Measurements from ENCODE around the gene USP30.

The USP30 gene

GRCh38 chr12:109058773-109059172 is 6.4 kb downstream of the USP30 start:
- CTCF ChIA-PET: no interaction called here
- TF ChIP-seq, protein P1, sequence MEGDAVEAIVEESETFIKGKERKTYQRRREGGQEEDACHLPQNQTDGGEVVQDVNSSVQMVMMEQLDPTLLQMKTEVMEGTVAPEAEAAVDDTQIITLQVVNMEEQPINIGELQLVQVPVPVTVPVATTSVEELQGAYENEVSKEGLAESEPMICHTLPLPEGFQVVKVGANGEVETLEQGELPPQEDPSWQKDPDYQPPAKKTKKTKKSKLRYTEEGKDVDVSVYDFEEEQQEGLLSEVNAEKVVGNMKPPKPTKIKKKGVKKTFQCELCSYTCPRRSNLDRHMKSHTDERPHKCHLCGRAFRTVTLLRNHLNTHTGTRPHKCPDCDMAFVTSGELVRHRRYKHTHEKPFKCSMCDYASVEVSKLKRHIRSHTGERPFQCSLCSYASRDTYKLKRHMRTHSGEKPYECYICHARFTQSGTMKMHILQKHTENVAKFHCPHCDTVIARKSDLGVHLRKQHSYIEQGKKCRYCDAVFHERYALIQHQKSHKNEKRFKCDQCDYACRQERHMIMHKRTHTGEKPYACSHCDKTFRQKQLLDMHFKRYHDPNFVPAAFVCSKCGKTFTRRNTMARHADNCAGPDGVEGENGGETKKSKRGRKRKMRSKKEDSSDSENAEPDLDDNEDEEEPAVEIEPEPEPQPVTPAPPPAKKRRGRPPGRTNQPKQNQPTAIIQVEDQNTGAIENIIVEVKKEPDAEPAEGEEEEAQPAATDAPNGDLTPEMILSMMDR (conservative IDR thresholded peaks at IDR 0.05; ENCODE audit: low read depth): no peak
- POLR2A ChIA-PET (ENCODE audit: low non-redundant PET): no interaction called here

DNA sequence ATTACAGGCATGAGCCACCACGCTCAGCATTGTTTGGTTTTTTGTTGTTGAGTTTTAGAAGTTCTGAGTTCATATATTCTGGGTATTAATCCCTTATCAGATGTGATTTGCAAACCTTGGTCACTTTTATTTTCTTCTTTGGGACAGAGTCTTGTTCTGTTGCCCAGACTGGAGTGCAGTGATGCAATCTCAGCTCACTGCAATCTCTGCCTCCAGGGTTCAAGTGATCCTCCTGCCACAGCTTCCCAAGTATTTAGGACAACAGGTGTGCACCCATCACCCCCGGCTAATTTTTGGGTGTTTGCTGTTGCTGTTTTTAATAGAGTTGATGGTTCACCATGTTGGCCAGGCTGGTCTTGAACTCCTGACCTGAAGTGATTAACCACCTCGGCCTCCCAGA is 11.8 kb downstream of the USP30 start:
- TF ChIP-seq, protein P1 (conservative IDR thresholded peaks at IDR 0.05; ENCODE audit: low read depth): no peak
- H3K27ac ChIP-seq: no peak overlapping the region
- no peak for DNase-seq (ENCODE audit: low spot score)
- CTCF ChIA-PET: interaction anchor here (0.6 to 0.7 kb wide), 2 partner anchors 113 to 306 kb away, joined by 3 read pairs; no protein-coding TSS in a partner anchor
- POLR2A ChIA-PET (ENCODE audit: low non-redundant PET): no interaction called here

More at GRCh38 chr12:109058773-109059172, 6.4 kb downstream of the USP30 start:
- DNase-seq (ENCODE audit: low spot score): no peak
- no peak overlapping the region for H3K27ac ChIP-seq

GRCh38 chr12:109065154-109065852 is 12.9 kb downstream of the USP30 start:
- ChIA-PET POLR2A (ENCODE audit: low non-redundant PET) (no interaction called here), CTCF (no interaction called here)
- DNase-seq (ENCODE audit: low spot score): no peak
- TF ChIP-seq, protein P1 (conservative IDR thresholded peaks at IDR 0.05; ENCODE audit: low read depth): no peak
- no peak overlapping the region for H3K27ac ChIP-seq

DNA sequence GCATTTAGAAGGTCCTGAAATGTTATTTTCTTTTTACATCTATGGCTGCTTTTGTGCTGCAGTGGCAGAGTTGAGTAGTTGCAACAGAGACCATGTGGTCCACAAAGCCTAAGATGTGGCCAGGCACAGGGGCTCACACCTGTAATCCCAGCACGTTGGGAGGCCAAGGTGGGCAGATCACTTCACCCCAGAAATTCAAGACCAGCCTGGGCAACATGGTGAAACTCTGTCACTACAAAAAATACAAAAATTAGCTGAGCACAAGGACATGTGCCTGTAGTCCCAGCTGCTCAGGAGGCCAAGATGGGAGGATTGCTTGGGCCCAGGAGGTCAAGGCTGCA is 13.4 kb downstream of the USP30 start:
- CTCF ChIA-PET: no interaction called here
- DNase-seq (ENCODE audit: low spot score): no peak
- no peak overlapping the region for H3K27ac ChIP-seq
- TF ChIP-seq, protein P1 (conservative IDR thresholded peaks at IDR 0.05; ENCODE audit: low read depth): no peak
- POLR2A ChIA-PET (ENCODE audit: low non-redundant PET): no interaction called here

DNA sequence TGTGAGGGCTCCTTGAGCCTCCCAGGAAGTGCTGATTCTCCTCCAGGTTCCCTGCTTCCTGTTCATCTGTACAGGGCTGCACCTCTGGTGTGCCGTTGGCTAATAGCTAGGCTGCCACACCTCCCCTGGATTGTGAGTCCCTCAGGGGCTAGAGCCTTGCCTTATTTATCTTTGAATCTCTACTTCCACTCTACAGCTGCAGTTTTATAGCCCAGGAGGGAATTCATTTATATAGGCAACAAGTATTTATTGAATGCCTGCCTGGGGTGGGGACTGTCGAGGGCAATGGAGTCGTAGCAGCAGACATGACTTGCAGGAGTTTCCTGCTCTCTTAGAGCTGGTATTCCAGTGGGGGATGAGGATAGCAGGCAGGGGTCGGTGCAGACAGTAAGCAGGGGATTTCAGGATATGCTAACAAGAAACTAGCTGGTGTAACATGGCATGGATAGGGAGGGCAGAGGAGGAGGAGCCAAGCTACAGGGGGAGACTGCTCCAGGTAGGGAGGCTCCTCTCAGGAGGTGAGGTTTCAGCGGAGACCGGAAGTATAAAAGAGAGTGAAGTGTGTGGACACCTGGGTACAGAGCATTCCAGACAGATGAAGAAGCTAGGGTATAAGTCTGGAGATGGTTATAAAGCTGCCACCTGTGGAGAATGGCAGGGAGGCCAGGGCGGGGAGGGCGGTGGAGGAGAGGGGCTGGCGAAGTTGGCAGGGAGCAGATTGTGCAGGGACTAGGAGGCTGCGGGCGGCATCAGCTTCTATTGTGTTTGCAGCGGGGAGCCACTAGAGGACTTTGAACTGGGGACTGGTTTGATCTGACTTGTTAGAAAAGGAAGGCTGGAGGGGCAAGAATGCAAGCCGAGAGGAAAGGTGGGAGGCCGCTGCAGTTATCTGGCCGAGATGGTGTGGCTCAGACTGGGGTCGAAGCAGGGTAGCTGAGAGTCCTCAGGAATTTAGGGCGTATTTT is 17.2 kb downstream of the USP30 start:
- CTCF ChIA-PET: interaction anchor here (0.7 kb wide), 1 partner anchor 8 kb away, joined by 3 read pairs; no protein-coding TSS in a partner anchor
- POLR2A ChIA-PET (ENCODE audit: low non-redundant PET): no interaction called here
- no peak for DNase-seq (ENCODE audit: low spot score)
- TF ChIP-seq, protein P1 (conservative IDR thresholded peaks at IDR 0.05; ENCODE audit: low read depth): no peak
- no peak overlapping the region for H3K27ac ChIP-seq

DNA sequence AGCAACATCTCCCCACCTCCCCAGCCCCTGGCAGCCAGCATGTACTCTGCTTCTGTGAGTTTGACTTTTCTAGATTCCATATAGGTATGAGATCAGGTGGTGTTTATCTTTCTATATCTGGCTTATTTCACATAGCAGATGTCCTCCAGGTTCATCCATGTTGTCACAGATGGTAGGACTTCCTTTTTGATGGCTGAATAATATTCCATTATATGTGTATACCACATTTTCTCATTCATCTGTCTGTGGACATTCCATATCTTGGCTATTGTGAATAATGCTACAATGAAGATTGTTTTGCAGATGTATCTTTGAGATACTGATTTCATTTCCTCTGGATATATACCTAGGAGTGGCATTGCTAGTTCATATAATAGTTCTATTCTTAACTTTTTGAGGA is 22.5 kb downstream of the USP30 start:
- ChIA-PET CTCF (no interaction called here), POLR2A (ENCODE audit: low non-redundant PET) (no interaction called here)
- H3K27ac ChIP-seq: no peak overlapping the region
- TF ChIP-seq, protein P1 (conservative IDR thresholded peaks at IDR 0.05; ENCODE audit: low read depth): no peak
- no peak for DNase-seq (ENCODE audit: low spot score)

Measured in RWPE1 (cell line).